GM21381 (cell line): Measurements from ENCODE around the gene SERHL2.
"Not testable (repeated sequence)": the region's sequence is repeated elsewhere in the genome, so short reads cannot be mapped to it uniquely, and the experiment has no call there.

Experiments used
- ATAC-seq: cut with Tn5 transposase; IDR thresholded peaks from one replicate; pipeline ENCODE4 v1.9.1; 2021; ENCODE audit warnings: mild to moderate bottlenecking, moderate library complexity; ENCODE audit not compliant: unreplicated experiment

Gene SERHL2

GRCh38 chr22:42553475-42554361 is at the start of gene SERHL2:
SERHL2 (plus strand) TSS chr22:42553956; CDS start chr22:42554021, 65 bp downstream.
- peak; percentile 74 for ATAC-seq

GRCh38 chr22:42508327-42508974 is 45.3 kb upstream of the SERHL2 start:
- ATAC-seq: not testable (repeated sequence)

- ATAC-seq: not testable (repeated sequence)
These were observed 44.8 kb upstream of the SERHL2 start for GRCh38 chr22:42508975-42509364.

GRCh38 chr22:42509548-42509947 is 44.2 kb upstream of the SERHL2 start:
- ATAC-seq: no peak

GRCh38 chr22:42511401-42511891 is 42.3 kb upstream of the SERHL2 start:
- no peak for ATAC-seq

GRCh38 chr22:42512273-42512990 is 41.3 kb upstream of the SERHL2 start:
- not testable (repeated sequence) for ATAC-seq

GRCh38 chr22:42514331-42514730 is 39.4 kb upstream of the SERHL2 start:
- not testable (repeated sequence) for ATAC-seq

GRCh38 chr22:42515304-42515703 is 38.5 kb upstream of the SERHL2 start:
- ATAC-seq: not testable (repeated sequence)

- no peak for ATAC-seq
These were observed 37.9 kb upstream of the SERHL2 start for GRCh38 chr22:42515896-42516295.

GRCh38 chr22:42517103-42517502 is 36.7 kb upstream of the SERHL2 start:
- ATAC-seq: not testable (repeated sequence)

GRCh38 chr22:42518638-42519524 is 34.9 kb upstream of the SERHL2 start:
- not testable (repeated sequence) for ATAC-seq

GRCh38 chr22:42519525-42520401 is 34.0 kb upstream of the SERHL2 start, which contains the start of gene RRP7A:
RRP7A (minus strand) TSS chr22:42519796; CDS start chr22:42519786, 10 bp downstream.
- peak; percentile 75 for ATAC-seq

GRCh38 chr22:42521228-42521546 is 32.6 kb upstream of the SERHL2 start:
- no peak for ATAC-seq

GRCh38 chr22:42522546-42522945 is 31.2 kb upstream of the SERHL2 start:
- ATAC-seq: no peak

- ATAC-seq: no peak
These were observed 25.0 kb upstream of the SERHL2 start for GRCh38 chr22:42528591-42529307.

- ATAC-seq: not testable (repeated sequence)
These were observed 24.3 kb upstream of the SERHL2 start for GRCh38 chr22:42529435-42529834.

- not testable (repeated sequence) for ATAC-seq
These were observed 22.2 kb upstream of the SERHL2 start for GRCh38 chr22:42531401-42532084.

GRCh38 chr22:42533638-42533977 is 20.1 kb upstream of the SERHL2 start:
- ATAC-seq: no peak
